Hepatocyte (in vitro differentiated cells): ENCODE data around the gene GDPD5. TPM values are rescaled to one million over a fixed set of nuclear protein-coding genes. Genes with fewer than 3 reads are reported as not detected.

ENCODE experiments used
- DNase-seq: peaks from one replicate; pipeline ENCODE4 v3.0.0-alpha.2; 2016; ENCODE audit warnings: low spot score
- H2AFZ ChIP-seq: fragments of 200-600 bp; sonication (generic); 2 replicates; pipeline ENCODE4 v1.6.0; 2016; ENCODE audit warnings: antibody characterized with exemption, mild to moderate bottlenecking
- H3K27ac ChIP-seq: fragments of 200-600 bp; sonication (generic); 2 replicates; pipeline ENCODE4 v1.5.1; 2016; ENCODE audit warnings: mild to moderate bottlenecking
- H3K27me3 ChIP-seq: fragments of 200-600 bp; sonication (generic); 2 replicates; pipeline ENCODE4 v1.6.1; 2016
- H3K36me3 ChIP-seq: fragments of 200-600 bp; sonication (generic); replicated peaks from 2 replicates; pipeline ENCODE4 v1.5.1; 2016; ENCODE audit warnings: low read depth; ENCODE audit not compliant: insufficient read depth
- H3K4me1 ChIP-seq: fragments of 200-600 bp; sonication (generic); 2 replicates; pipeline ENCODE4 v1.5.1; 2016; ENCODE audit warnings: mild to moderate bottlenecking, moderate library complexity; ENCODE audit not compliant: insufficient read depth
- H3K4me2 ChIP-seq: fragments of 200-600 bp; sonication (generic); 2 replicates; pipeline ENCODE4 v1.6.0; 2016
- H3K4me3 ChIP-seq: fragments of 200-600 bp; sonication (generic); 2 replicates; pipeline ENCODE4 v1.5.1; 2016; ENCODE audit warnings: mild to moderate bottlenecking
- H3K79me2 ChIP-seq: fragments of 200-600 bp; sonication (generic); 2 replicates; pipeline ENCODE4 v1.6.0; 2017; ENCODE audit warnings: mild to moderate bottlenecking
- H3K9me2 ChIP-seq: fragments of 200-600 bp; sonication (generic); replicated peaks from 2 replicates; pipeline ENCODE4 v1.6.0; 2017; ENCODE audit warnings: mild to moderate bottlenecking; ENCODE audit not compliant: insufficient read depth
- H3K9me3 ChIP-seq: fragments of 200-600 bp; sonication (generic); 2 replicates; pipeline ENCODE4 v1.5.1; 2016; ENCODE audit warnings: low read depth, mild to moderate bottlenecking
- H4K20me1 ChIP-seq: fragments of 200-600 bp; sonication (generic); 2 replicates; pipeline ENCODE4 v1.6.0; 2016; ENCODE audit warnings: mild to moderate bottlenecking; ENCODE audit not compliant: insufficient read depth, poor library complexity, severe bottlenecking
- EZH2 ChIP-seq: fragments of 200-600 bp; sonication (generic); IDR thresholded peaks from 2 replicates; pipeline ENCODE4 v1.6.1; 2016; ENCODE audit warnings: antibody characterized with exemption, mild to moderate bottlenecking, borderline replicate concordance
- EZH2phosphoT487 ChIP-seq: fragments of 200-600 bp; sonication (generic); IDR thresholded peaks from one replicate; pipeline ENCODE4 v1.6.1; 2018; ENCODE audit warnings: antibody characterized with exemption, mild to moderate bottlenecking, low read depth, moderate library complexity; ENCODE audit not compliant: unreplicated experiment, severe bottlenecking
- WGBS: methylation state at CpG from one replicate; pipeline ENCODE4 v1.1.6; 2016; ENCODE audit warnings: low lambda C conversion rate; ENCODE audit errors: missing lambda C conversion rate; 5-methylcytosine and 5-hydroxymethylcytosine counted together
- polyA plus RNA-seq: library from polyadenylated mRNA; unstranded; fragments of >200 nt; fragmentation: Nextera tagmentation; extraction: Ambion mirVana; gene quantifications from 2 replicates; pipeline ENCODE4 v1.2.1, GENCODE V29; 2016
- total RNA-seq: library from RNA; depleted of rRNA; stranded (reverse); fragments of >200 nt; gene quantifications from 2 replicates; pipeline ENCODE4 v1.2.3, GENCODE V29; 2014
- TF ChIP-seq, protein P1 (sequence below): fragments of 200-600 bp; sonication (generic); IDR thresholded peaks from 2 replicates; pipeline ENCODE4 v1.5.1; 2016; ENCODE audit warnings: antibody characterized with exemption, mild to moderate bottlenecking; ENCODE audit not compliant: poor library complexity

GDPD5 gene
- total and polyA plus RNA-seq, 2 experiments from 2014 or later, result 5.2 to 8.9 TPM

DNA sequence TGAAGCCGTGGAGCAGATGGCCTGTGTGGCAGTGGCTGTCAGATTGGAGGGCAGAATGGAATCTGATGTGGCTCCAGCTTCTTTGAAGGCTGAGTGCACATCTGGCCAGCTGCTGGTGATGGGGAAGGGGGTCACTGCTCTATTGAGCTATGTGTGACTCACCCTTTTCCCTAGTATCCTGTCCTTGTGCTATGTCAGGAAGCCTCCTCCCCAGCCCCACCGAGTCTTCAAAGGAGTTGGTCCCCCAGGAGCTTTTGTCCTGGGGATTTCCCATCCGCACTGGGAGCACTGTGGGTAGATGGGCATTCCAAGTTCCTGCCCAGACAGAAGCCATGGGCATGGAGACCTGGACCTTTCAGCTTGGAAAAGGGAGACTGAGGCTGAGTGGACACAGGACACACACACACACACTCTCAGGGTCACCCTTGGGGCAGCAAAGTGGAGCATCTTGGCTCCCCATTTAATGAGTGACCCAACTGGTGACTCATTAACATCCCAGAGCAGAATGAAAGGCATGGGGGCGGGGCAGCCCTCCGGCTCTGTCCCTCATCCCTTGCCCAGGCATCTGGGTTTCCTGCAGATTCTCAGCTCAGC is 39.6 kb upstream of the GDPD5 start:
- Histone ChIP-seq H3K27ac (peak overlapping the region; percentile 99), H3K79me2 (peaks cover 75% of the 10 kb centered on the region), H3K27me3 (no peaks in the 10 kb centered on the region), H2AFZ (no peak overlapping the region), H3K36me3 (no peaks in the 10 kb centered on the region), H3K4me3 (no peak overlapping the region), H3K4me1 (peaks cover 32% of the 10 kb centered on the region), H4K20me1 (peaks cover 52% of the 10 kb centered on the region), H3K4me2 (peak overlapping the region; percentile 92), H3K9me2 (no peaks in the 10 kb centered on the region), H3K9me3 (no peaks in the 10 kb centered on the region)
- peak; percentile 81 for DNase-seq
- TF ChIP-seq, protein P1, sequence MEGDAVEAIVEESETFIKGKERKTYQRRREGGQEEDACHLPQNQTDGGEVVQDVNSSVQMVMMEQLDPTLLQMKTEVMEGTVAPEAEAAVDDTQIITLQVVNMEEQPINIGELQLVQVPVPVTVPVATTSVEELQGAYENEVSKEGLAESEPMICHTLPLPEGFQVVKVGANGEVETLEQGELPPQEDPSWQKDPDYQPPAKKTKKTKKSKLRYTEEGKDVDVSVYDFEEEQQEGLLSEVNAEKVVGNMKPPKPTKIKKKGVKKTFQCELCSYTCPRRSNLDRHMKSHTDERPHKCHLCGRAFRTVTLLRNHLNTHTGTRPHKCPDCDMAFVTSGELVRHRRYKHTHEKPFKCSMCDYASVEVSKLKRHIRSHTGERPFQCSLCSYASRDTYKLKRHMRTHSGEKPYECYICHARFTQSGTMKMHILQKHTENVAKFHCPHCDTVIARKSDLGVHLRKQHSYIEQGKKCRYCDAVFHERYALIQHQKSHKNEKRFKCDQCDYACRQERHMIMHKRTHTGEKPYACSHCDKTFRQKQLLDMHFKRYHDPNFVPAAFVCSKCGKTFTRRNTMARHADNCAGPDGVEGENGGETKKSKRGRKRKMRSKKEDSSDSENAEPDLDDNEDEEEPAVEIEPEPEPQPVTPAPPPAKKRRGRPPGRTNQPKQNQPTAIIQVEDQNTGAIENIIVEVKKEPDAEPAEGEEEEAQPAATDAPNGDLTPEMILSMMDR, result no peak
- TF ChIP-seq EZH2phosphoT487 (no peak), EZH2 (no peak)
- 37% methylated on average over 5 of the region's 5 CpGs for WGBS

DNA sequence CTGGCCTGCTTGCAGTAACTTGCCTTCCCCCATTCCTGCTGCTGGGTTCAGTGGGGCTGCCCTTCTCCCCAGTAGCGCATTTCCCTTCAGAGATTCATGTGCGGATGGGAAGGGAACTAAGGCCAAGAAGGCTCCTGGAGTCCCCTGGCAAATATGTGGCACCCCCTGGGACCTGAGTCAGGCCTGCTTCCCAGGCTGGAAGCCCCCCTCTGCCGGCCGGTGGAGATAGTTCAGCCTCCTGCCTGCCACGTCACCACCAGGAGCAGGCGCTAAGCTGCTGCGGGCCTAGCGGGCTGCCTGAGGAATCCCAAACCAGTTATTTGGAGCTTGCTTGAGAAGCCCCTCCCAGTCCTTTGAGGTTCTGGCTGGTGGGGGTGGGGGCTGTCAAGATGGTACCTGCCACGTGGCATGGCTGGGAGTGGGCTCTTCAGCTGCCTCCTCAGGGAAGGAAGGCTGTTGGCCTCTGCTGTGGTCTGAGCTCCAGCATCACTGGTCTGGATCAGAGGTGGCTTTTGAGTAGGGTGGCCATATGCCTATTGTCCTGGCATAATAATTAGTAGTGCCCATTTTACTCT is 38.3 kb upstream of the GDPD5 start:
- H3K4me2 ChIP-seq, result peak overlapping the region; percentile 92
- WGBS, result 13% methylated on average over 9 of the region's 9 CpGs
- DNase-seq, result peak; percentile 90
- no peaks in the 10 kb centered on the region for H3K9me3 ChIP-seq
- H2AFZ ChIP-seq, result no peak overlapping the region
- peak overlapping the region; percentile 89 for H3K4me3 ChIP-seq
- TF ChIP-seq EZH2, result no peak
- TF ChIP-seq, protein P1, result peak; percentile 50
- no peak for TF ChIP-seq EZH2phosphoT487
- peaks cover 44% of the 10 kb centered on the region for H4K20me1 ChIP-seq
- no peaks in the 10 kb centered on the region for H3K27me3 ChIP-seq
- no peaks in the 10 kb centered on the region for H3K9me2 ChIP-seq
- no peaks in the 10 kb centered on the region for H3K36me3 ChIP-seq
- H3K4me1 ChIP-seq, result peaks cover 42% of the 10 kb centered on the region
- H3K27ac ChIP-seq, result peak overlapping the region; percentile 99
- H3K79me2 ChIP-seq, result peaks cover 65% of the 10 kb centered on the region

DNA sequence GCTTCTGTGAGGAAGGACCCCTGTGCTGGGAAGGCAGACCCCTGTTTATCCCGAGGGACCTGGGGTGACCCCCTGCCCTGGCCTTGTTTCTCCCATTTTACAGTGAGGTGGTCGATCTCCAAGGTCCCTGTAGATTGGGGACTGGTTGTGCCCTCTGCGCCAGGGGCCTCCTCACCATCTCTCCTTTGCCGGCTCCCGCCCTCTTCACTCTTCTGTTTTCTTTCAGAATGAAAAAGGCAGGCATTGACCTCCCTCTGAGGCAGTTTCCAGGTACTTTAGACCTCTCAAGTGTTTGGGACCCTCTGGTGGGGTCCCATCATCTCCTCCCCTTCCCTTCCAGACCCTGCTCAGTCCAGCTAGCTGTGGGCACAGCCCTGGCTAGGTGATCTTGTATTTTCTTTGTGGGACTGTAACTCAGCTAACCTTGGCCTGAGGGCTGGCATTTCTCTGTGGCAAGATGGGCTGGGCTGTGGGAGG is 37.8 kb upstream of the GDPD5 start:
- Histone ChIP-seq H3K4me2 (peak overlapping the region; percentile 92), H2AFZ (no peak overlapping the region), H3K27me3 (no peaks in the 10 kb centered on the region), H4K20me1 (peaks cover 44% of the 10 kb centered on the region), H3K9me3 (no peaks in the 10 kb centered on the region), H3K4me3 (peak overlapping the region; percentile 89), H3K79me2 (peaks cover 62% of the 10 kb centered on the region), H3K4me1 (peaks cover 47% of the 10 kb centered on the region), H3K27ac (peak overlapping the region; percentile 99), H3K9me2 (no peaks in the 10 kb centered on the region), H3K36me3 (no peaks in the 10 kb centered on the region)
- WGBS, result 8% methylated on average over 5 of the region's 5 CpGs
- no peak for DNase-seq
- TF ChIP-seq EZH2phosphoT487, result no peak
- no peak for TF ChIP-seq EZH2
- TF ChIP-seq, protein P1, result no peak
